ENCODE data around the gene TBC1D9B. TPM values are rescaled to one million over a fixed set of nuclear protein-coding genes. Genes with fewer than 3 reads are reported as not detected.

Gene TBC1D9B
- total and polyA plus RNA-seq, 2 of the 13 experiments (the other 11 are each of a cell fraction or from before 2014, with no cell fraction given), result 35.0 to 50.0 TPM

GRCh38 chr5:179916523-179916922 is 8.8 kb upstream of the TBC1D9B start:
- POLR2A ChIA-PET, result no interaction called here
- Histone ChIP-seq H3K9ac (ENCODE audit: insufficient read depth, low read depth, low read length) (no peak overlapping the region), H4K20me1 (ENCODE audit: insufficient read depth, low read length) (no peaks in the 10 kb centered on the region), H3K4me2 (ENCODE audit: low read depth, low read length) (no peak overlapping the region), H3K36me3 (replicated peaks in 1 of 2; ENCODE audit: control insufficient read depth in 1 of 2, insufficient read depth in 2 of 2, low read length in 2 of 2) (no peaks in the 10 kb centered on the region), H3K27me3 (ENCODE audit: control insufficient read depth in 1 of 2, insufficient read depth in 2 of 2, low read length in 2 of 2) (peaks cover 0 to 20% of the 10 kb centered on the region in 2 experiments; a peak in 2 of 5 replicates), H3K4me3 (replicated peaks in 1 of 3; ENCODE audit: insufficient read depth in 1 of 3, low read depth in 2 of 3, low read length in 3 of 3) (no peak overlapping the region), H3K79me2 (ENCODE audit: insufficient read depth, low read length) (no peaks in the 10 kb centered on the region), H3K4me1 (ENCODE audit: insufficient read depth, low read length) (peaks cover 13% of the 10 kb centered on the region), H3K27ac (ENCODE audit: extremely low read length, insufficient read depth, low read length) (no peak overlapping the region), H3K9me3 (ENCODE audit: low read length) (no peaks in the 10 kb centered on the region), H2AFZ (ENCODE audit: low read length) (no peak overlapping the region)
- WGBS (ENCODE audit: low lambda C conversion rate), result 71% methylated on average over 4 of the region's 6 CpGs
- intact Hi-C loops (cut with micrococcal nuclease; ENCODE audit: unreplicated experiment), result no loop called here
- in situ Hi-C loops (cut with HindIII; ENCODE audit: extremely low pct_ligation_motif_present, low pct_unique_long_range_greater_than_20kb), result no loop called here
- CTCF ChIA-PET (ENCODE audit: low intra/inter-chr PET ratio, low total read pairs), result no interaction called here
- BruUV-seq (replicated peaks), result no TSS peak
- no peak for ATAC-seq
- TF ChIP-seq ZNF101 (CRISPR knock-in tag; IDR thresholded peaks at IDR 0.05; ENCODE audit: borderline replicate concordance, low read depth), result no peak
- no peak for TF ChIP-seq FIP1L1 (IDR thresholded peaks at IDR 0.05; ENCODE audit: borderline replicate concordance, insufficient read depth, low read depth, low read length)
- no peak for TF ChIP-seq ADNP (CRISPR knock-in tag; IDR thresholded peaks at IDR 0.05)
- no peak for TF ChIP-seq ZNF572 (CRISPR knock-in tag; IDR thresholded peaks at IDR 0.05)
- TF ChIP-seq ZUFSP (CRISPR knock-in tag; IDR thresholded peaks at IDR 0.05; ENCODE audit: borderline replicate concordance), result no peak
- TF ChIP-seq KMT2B (CRISPR knock-in tag; IDR thresholded peaks at IDR 0.05), result no peak
- no peak for FAIRE-seq
- DNase-seq (ENCODE audit: low spot score), result no peak

- Histone ChIP-seq H2AFZ (ENCODE audit: low read length) (no peak overlapping the region), H3K27ac (ENCODE audit: extremely low read length, insufficient read depth, low read length) (no peak overlapping the region), H3K9ac (ENCODE audit: insufficient read depth, low read depth, low read length) (no peak overlapping the region), H4K20me1 (ENCODE audit: insufficient read depth, low read length) (no peaks in the 10 kb centered on the region), H3K9me3 (ENCODE audit: low read length) (no peaks in the 10 kb centered on the region), H3K4me2 (ENCODE audit: low read depth, low read length) (no peak overlapping the region), H3K4me1 (ENCODE audit: insufficient read depth, low read length) (peaks cover 13% of the 10 kb centered on the region), H3K4me3 (replicated peaks in 1 of 3; ENCODE audit: insufficient read depth in 1 of 3, low read depth in 2 of 3, low read length in 3 of 3) (no peak overlapping the region), H3K79me2 (ENCODE audit: insufficient read depth, low read length) (no peaks in the 10 kb centered on the region), H3K36me3 (replicated peaks in 1 of 2; ENCODE audit: control insufficient read depth in 1 of 2, insufficient read depth in 2 of 2, low read length in 2 of 2) (no peaks in the 10 kb centered on the region), H3K27me3 (ENCODE audit: control insufficient read depth in 1 of 2, insufficient read depth in 2 of 2, low read length in 2 of 2) (peaks cover 0 to 20% of the 10 kb centered on the region in 2 experiments; a peak in 2 of 5 replicates)
- ChIA-PET POLR2A (no interaction called here), CTCF (ENCODE audit: low intra/inter-chr PET ratio, low total read pairs) (no interaction called here)
- WGBS (ENCODE audit: low lambda C conversion rate), result 44% methylated on average over 9 of the region's 10 CpGs
- intact Hi-C loops (cut with micrococcal nuclease; ENCODE audit: unreplicated experiment), result no loop called here
- DNase-seq (ENCODE audit: low spot score) (no peak), ATAC-seq (no peak), FAIRE-seq (no peak)
- no TSS peak for BruUV-seq (replicated peaks)
- in situ Hi-C loops (cut with HindIII; ENCODE audit: extremely low pct_ligation_motif_present, low pct_unique_long_range_greater_than_20kb), result no loop called here
- TF ChIP-seq NRL (CRISPR knock-in tag; IDR thresholded peaks at IDR 0.05; ENCODE audit: borderline replicate concordance), result no peak
- no peak for TF ChIP-seq SNAPC5 (CRISPR knock-in tag; IDR thresholded peaks at IDR 0.05; ENCODE audit: borderline replicate concordance)
- no peak for TF ChIP-seq MEF2D (CRISPR knock-in tag; IDR thresholded peaks at IDR 0.05)
- TF ChIP-seq THYN1 (CRISPR knock-in tag; IDR thresholded peaks at IDR 0.05; ENCODE audit: borderline replicate concordance, low read depth), result no peak
- TF ChIP-seq ZMAT5 (CRISPR knock-in tag; IDR thresholded peaks at IDR 0.05; ENCODE audit: borderline replicate concordance, low read depth), result no peak
- no peak for TF ChIP-seq ZMYM3 (CRISPR knock-in tag; IDR thresholded peaks at IDR 0.05)
- TF ChIP-seq RFX3 (CRISPR knock-in tag; IDR thresholded peaks at IDR 0.05), result no peak
- no peak for TF ChIP-seq SMAD9 (CRISPR knock-in tag; IDR thresholded peaks at IDR 0.05)
- TF ChIP-seq ZNF503 (CRISPR knock-in tag; IDR thresholded peaks at IDR 0.05), result no peak
Observed at GRCh38 chr5:179915406-179915935, 7.8 kb upstream of the TBC1D9B start.

All from HepG2 (cell line).